Caco-2 (cell line): ENCODE results near the gene OR9Q1. TPM values are rescaled to one million over a fixed set of nuclear protein-coding genes. Genes with fewer than 3 reads are reported as not detected.

Experiments
- BruUV-seq: library from RNA; stranded (reverse); fragments of 400-500 nt; replicated peaks from 2 replicates; lab custom pipeline; 2021; lab: Mats Ljungman, UMichigan
- CTCF ChIA-PET: fragments of 300-600 bp; sonication (Branson Sonifier 250); formaldehyde crosslinking; loops from one replicate; lab custom pipeline; 2022; ENCODE audit warnings: antibody characterized with exemption; lab: Charles Lee
- POLR2A ChIA-PET: fragments of 300-600 bp; sonication (Branson Sonifier 250); formaldehyde crosslinking; loops from one replicate; lab custom pipeline; 2022; ENCODE audit warnings: antibody characterized with exemption; lab: Charles Lee
- DNase-seq, 2 experiments: peaks; one replicate each; pipeline versions ENCODE4 v3.0.0 to v3.0.0-alpha.2; 2020 to 2022
- H3K27me3 ChIP-seq: replicated peaks from 2 replicates; pipeline ENCODE4 v1.6.0; 2011; ENCODE audit warnings: low read length; ENCODE audit not compliant: control insufficient read depth, insufficient read depth
- H3K36me3 ChIP-seq: 2 replicates; pipeline ENCODE4 v1.5.1; 2011; ENCODE audit warnings: low read length; ENCODE audit not compliant: control insufficient read depth, insufficient read depth
- H3K4me1 ChIP-seq: fragments of 250-450 bp; sonication (Bioruptor Pico); 2 replicates; pipeline ENCODE4 v1.5.1; 2020; ENCODE audit warnings: mild to moderate bottlenecking
- H3K4me3 ChIP-seq: 2 replicates; pipeline ENCODE4 v1.5.1; 2011; ENCODE audit warnings: low read depth, mild to moderate bottlenecking, control low read depth, low read length
- H3K9me3 ChIP-seq: fragments of 250-450 bp; sonication (Bioruptor Pico); 2 replicates; pipeline ENCODE4 v1.5.1; 2020; ENCODE audit warnings: mild to moderate bottlenecking, moderate library complexity
- H3K27ac Mint-ChIP-seq: one replicate; pipeline ENCODE4 v1.8.0; 2022; ENCODE audit warnings: mixed read lengths; ENCODE audit not compliant: unreplicated experiment
- H3K27me3 Mint-ChIP-seq: one replicate; pipeline ENCODE4 v1.8.0; 2022; ENCODE audit warnings: mixed read lengths; ENCODE audit not compliant: insufficient read depth, unreplicated experiment
- H3K36me3 Mint-ChIP-seq: one replicate; pipeline ENCODE4 v1.8.0; 2022; ENCODE audit warnings: mild to moderate bottlenecking, mixed read lengths; ENCODE audit not compliant: insufficient read depth, unreplicated experiment
- H3K4me1 Mint-ChIP-seq: one replicate; pipeline ENCODE4 v1.8.0; 2022; ENCODE audit warnings: low read depth, mixed read lengths; ENCODE audit not compliant: unreplicated experiment
- H3K4me3 Mint-ChIP-seq: one replicate; pipeline ENCODE4 v1.8.0; 2022; ENCODE audit warnings: mild to moderate bottlenecking, moderate library complexity, mixed read lengths; ENCODE audit not compliant: unreplicated experiment
- H3K9me3 Mint-ChIP-seq: one replicate; pipeline ENCODE4 v1.8.0; 2022; ENCODE audit warnings: mixed read lengths; ENCODE audit not compliant: unreplicated experiment
- CTCF ChIP-seq, 2 experiments: fragments of 200-600 bp in 1 of 2; IDR thresholded peaks; 1 replicate in 1 of 2; 2 replicates in 1 of 2; pipeline versions ENCODE4 v1.5.1 to v1.8.0; 2011 to 2022; ENCODE audit warnings: antibody characterized with exemption in 1 of 2, control low read depth in 1 of 2, inconsistent platforms in 1 of 2, low read depth in 1 of 2, low read length in 1 of 2, mild to moderate bottlenecking in 1 of 2, moderate library complexity in 1 of 2; ENCODE audit not compliant: insufficient read depth in 1 of 2, severe bottlenecking in 1 of 2, unreplicated experiment in 1 of 2
- intact Hi-C: fragments of 100-400 bp; cut with micrococcal nuclease; formaldehyde crosslinking; loops from one replicate; pipeline ENCODE4 v1.10.0; 2022; ENCODE audit not compliant: unreplicated experiment
- total RNA-seq: library from RNA; stranded (reverse); gene quantifications from 2 replicates; pipeline ENCODE4 v1.2.3, GENCODE V29; 2022

Gene OR9Q1
- total RNA-seq, 1 experiment from 2014 or later, result not detected

- H3K27me3 Mint-ChIP-seq, result no peaks in the 10 kb centered on the region
- peaks cover 33% of the 10 kb centered on the region for H3K4me1 ChIP-seq
- H3K4me1 Mint-ChIP-seq, result peaks cover 17% of the 10 kb centered on the region
- no peaks in the 10 kb centered on the region for H3K36me3 Mint-ChIP-seq
- H3K4me3 Mint-ChIP-seq, result no peak overlapping the region
- TF ChIP-seq CTCF (IDR thresholded peaks at IDR 0.05; ENCODE audit: insufficient read depth in 1 of 2, low read depth in 1 of 2, low read length in 1 of 2, severe bottlenecking in 1 of 2, unreplicated experiment in 1 of 2), result no peak
- no TSS peak for BruUV-seq
- intact Hi-C loops, result loop anchor here (2.0 to 10.0 kb wide), 4 partner anchors 107 to 454 kb away; no protein-coding TSS in a partner anchor
- H3K27me3 ChIP-seq, result no peaks in the 10 kb centered on the region
- POLR2A ChIA-PET, result no interaction called here
- H3K9me3 Mint-ChIP-seq, result no peaks in the 10 kb centered on the region
- no peak overlapping the region for H3K4me3 ChIP-seq
- no peaks in the 10 kb centered on the region for H3K36me3 ChIP-seq
- CTCF ChIA-PET, result interaction anchor here (0.7 to 2.4 kb wide), 4 partner anchors 225 to 998 kb away, joined by 3 to 12 read pairs (median 4); no protein-coding TSS in a partner anchor
- peak overlapping the region; percentile 9 for H3K27ac Mint-ChIP-seq
- no peak for DNase-seq
- H3K9me3 ChIP-seq, result no peaks in the 10 kb centered on the region
Observed at GRCh38 chr11:58060535-58060934, 36.9 kb downstream of the OR9Q1 start.

DNA sequence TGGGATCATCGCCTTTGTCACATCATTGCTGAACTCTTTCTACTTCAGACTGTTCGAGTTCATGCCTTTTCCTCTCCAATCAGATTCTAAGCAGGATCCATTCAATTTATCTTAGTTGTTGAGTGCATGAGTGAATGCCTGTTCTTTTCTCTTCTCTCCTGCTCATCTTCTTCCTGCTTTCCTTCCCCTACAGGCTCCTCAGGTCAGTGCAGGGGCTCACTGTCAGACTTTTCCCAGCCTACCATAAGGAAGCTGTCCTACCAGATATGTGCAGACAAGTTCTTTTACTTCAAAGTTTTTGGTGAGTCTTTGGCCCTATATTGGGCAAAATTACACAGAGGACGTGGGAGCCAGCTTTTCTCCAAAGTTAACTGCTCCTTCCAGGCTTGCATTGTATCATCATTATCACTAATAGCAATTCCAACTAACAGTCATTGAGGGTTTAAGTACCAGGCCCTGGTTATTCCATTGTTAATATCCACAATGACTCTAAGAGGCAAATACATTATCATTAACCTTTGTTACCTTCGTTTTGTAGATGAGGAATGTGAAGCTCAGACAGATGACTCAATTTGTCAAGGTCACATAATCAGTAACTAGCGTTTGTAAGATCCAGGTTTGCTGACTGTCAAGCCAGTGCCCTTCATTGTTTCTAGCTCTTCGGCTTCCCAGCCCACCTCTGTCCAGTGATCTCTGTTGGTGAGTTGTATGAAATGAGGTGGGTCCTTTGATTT is 37.4 kb downstream of the OR9Q1 start:
- peak in 1 of 2 experiments; percentile 53 for TF ChIP-seq CTCF (IDR thresholded peaks at IDR 0.05; ENCODE audit: insufficient read depth in 1 of 2, low read depth in 1 of 2, low read length in 1 of 2, severe bottlenecking in 1 of 2, unreplicated experiment in 1 of 2)
- peak overlapping the region; percentile 9 for H3K27ac Mint-ChIP-seq
- Histone ChIP-seq H3K4me1 (peaks cover 33% of the 10 kb centered on the region), H3K9me3 (no peaks in the 10 kb centered on the region), H3K36me3 (no peaks in the 10 kb centered on the region), H3K4me3 (no peak overlapping the region), H3K27me3 (no peaks in the 10 kb centered on the region)
- no peaks in the 10 kb centered on the region for H3K36me3 Mint-ChIP-seq
- no peaks in the 10 kb centered on the region for H3K9me3 Mint-ChIP-seq
- H3K4me1 Mint-ChIP-seq, result peaks cover 17% of the 10 kb centered on the region
- intact Hi-C loops, result loop anchor here (2.0 to 10.0 kb wide), 4 partner anchors 106 to 454 kb away; no protein-coding TSS in a partner anchor
- H3K27me3 Mint-ChIP-seq, result no peaks in the 10 kb centered on the region
- no peak overlapping the region for H3K4me3 Mint-ChIP-seq
- POLR2A ChIA-PET, result no interaction called here
- CTCF ChIA-PET, result interaction anchor here (0.7 to 2.4 kb wide), 2 partner anchors 225 to 366 kb away, joined by 3 to 12 read pairs; no protein-coding TSS in a partner anchor
- BruUV-seq, result no TSS peak
- peak in 1 of 2 experiments; percentile 29 for DNase-seq

DNA sequence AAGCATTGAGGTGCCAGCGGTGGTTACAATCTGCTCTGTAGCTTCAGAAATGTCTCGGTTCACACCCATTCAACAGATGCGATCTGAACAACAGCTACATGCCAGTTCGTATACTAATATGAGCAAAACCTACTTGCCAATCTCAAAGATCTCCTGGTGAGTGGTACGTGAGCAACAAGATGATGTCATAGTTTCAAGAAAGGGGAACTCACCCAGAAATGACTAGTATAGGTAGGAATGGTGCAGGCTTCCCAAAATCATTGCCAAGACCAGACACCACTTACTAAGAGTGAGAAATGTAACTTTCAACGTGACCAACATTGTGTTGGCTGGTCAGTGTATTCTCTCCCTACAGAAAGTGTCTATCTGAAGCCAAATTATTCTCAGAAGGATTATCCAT is 38.1 kb downstream of the OR9Q1 start:
- POLR2A ChIA-PET, result no interaction called here
- no peak overlapping the region for H3K4me3 ChIP-seq
- Mint-ChIP-seq H3K4me3 (no peak overlapping the region), H3K9me3 (no peaks in the 10 kb centered on the region), H3K27ac (no peak overlapping the region), H3K36me3 (no peaks in the 10 kb centered on the region), H3K27me3 (no peaks in the 10 kb centered on the region), H3K4me1 (peaks cover 17% of the 10 kb centered on the region)
- intact Hi-C loops, result loop anchor here (2.0 to 10.0 kb wide), 4 partner anchors 105 to 453 kb away; no protein-coding TSS in a partner anchor
- CTCF ChIA-PET, result interaction anchor here (2.4 kb wide), 1 partner anchor 224 kb away, joined by 12 read pairs; no protein-coding TSS in a partner anchor
- H3K9me3 ChIP-seq, result no peaks in the 10 kb centered on the region
- H3K4me1 ChIP-seq, result peaks cover 33% of the 10 kb centered on the region
- H3K27me3 ChIP-seq, result no peaks in the 10 kb centered on the region
- H3K36me3 ChIP-seq, result no peaks in the 10 kb centered on the region
- no peak for DNase-seq
- TF ChIP-seq CTCF (IDR thresholded peaks at IDR 0.05; ENCODE audit: insufficient read depth in 1 of 2, low read depth in 1 of 2, low read length in 1 of 2, severe bottlenecking in 1 of 2, unreplicated experiment in 1 of 2), result no peak
- no TSS peak for BruUV-seq
